Pulmonary artery endothelial cell (primary cell): ENCODE data around the gene PRDM11. TPM values are rescaled to one million over a fixed set of nuclear protein-coding genes. Genes with fewer than 3 reads are reported as not detected.

Experiments used
- DNase-seq: peaks from one replicate; pipeline ENCODE4 v3.0.0-alpha.2; 2011; ENCODE audit warnings: low read depth, low spot score
- total RNA-seq: library from RNA; depleted of rRNA; stranded (reverse); fragments of >200 nt; gene quantifications from 2 replicates; pipeline ENCODE4 v1.2.3, GENCODE V29; 2014

PRDM11 gene
- total RNA-seq, 1 donor from 2014 or later, result 6.0 TPM

GRCh38 chr11:45141631-45142030, 4.8 kb upstream of the PRDM11 start:
- no peak for DNase-seq

GRCh38 chr11:45142241-45143055, 4.0 kb upstream of the PRDM11 start:
- DNase-seq, result no peak

- no peak for DNase-seq
These were observed 2.9 kb upstream of the PRDM11 start for GRCh38 chr11:45143494-45143893.

GRCh38 chr11:45144126-45145082, 2.0 kb upstream of the PRDM11 start:
- DNase-seq, result no peak

GRCh38 chr11:45145083-45145378, 1.4 kb upstream of the PRDM11 start:
- no peak for DNase-seq

- no peak for DNase-seq
These were observed 914 bp upstream of the PRDM11 start for GRCh38 chr11:45145379-45146071.

- DNase-seq, result peak; percentile 85
These were observed 734 bp downstream of the PRDM11 start for GRCh38 chr11:45147017-45147728.

GRCh38 chr11:45147891-45148675, 1.6 kb downstream of the PRDM11 start:
- DNase-seq, result no peak

GRCh38 chr11:45149483-45150056, 3.1 kb downstream of the PRDM11 start:
- DNase-seq, result no peak

- DNase-seq, result no peak
These were observed 3.9 kb downstream of the PRDM11 start for GRCh38 chr11:45150301-45150700.

- no peak for DNase-seq
These were observed 4.5 kb downstream of the PRDM11 start for GRCh38 chr11:45150943-45151342.

GRCh38 chr11:45151362-45151982, 5.0 kb downstream of the PRDM11 start:
- DNase-seq, result no peak

GRCh38 chr11:45152740-45153595, 6.5 kb downstream of the PRDM11 start:
- DNase-seq, result no peak

GRCh38 chr11:45154276-45154675, 7.8 kb downstream of the PRDM11 start:
- no peak for DNase-seq

GRCh38 chr11:45155058-45155551, 8.7 kb downstream of the PRDM11 start:
- DNase-seq, result no peak

- DNase-seq, result no peak
These were observed 9.3 kb downstream of the PRDM11 start for GRCh38 chr11:45155627-45156180.

GRCh38 chr11:45156201-45156600, 9.8 kb downstream of the PRDM11 start:
- DNase-seq, result no peak

- DNase-seq, result no peak
These were observed 10.3 kb downstream of the PRDM11 start for GRCh38 chr11:45156741-45157140.
